Hepatocyte (in vitro differentiated cells): ENCODE results near the gene BACH2.

Experiments used
- CTCF ChIP-seq: fragments of 200-600 bp; sonication (generic); IDR thresholded peaks from 2 replicates; pipeline ENCODE4 v1.5.1; 2016; ENCODE audit warnings: antibody characterized with exemption, mild to moderate bottlenecking; ENCODE audit not compliant: poor library complexity
- EZH2 ChIP-seq: fragments of 200-600 bp; sonication (generic); IDR thresholded peaks from 2 replicates; pipeline ENCODE4 v1.6.1; 2016; ENCODE audit warnings: antibody characterized with exemption, mild to moderate bottlenecking, borderline replicate concordance
- EZH2phosphoT487 ChIP-seq: fragments of 200-600 bp; sonication (generic); IDR thresholded peaks from one replicate; pipeline ENCODE4 v1.6.1; 2018; ENCODE audit warnings: antibody characterized with exemption, mild to moderate bottlenecking, low read depth, moderate library complexity; ENCODE audit not compliant: unreplicated experiment, severe bottlenecking

GRCh38 chr6:89989742-89990141, 306.9 kb downstream of the BACH2 start:
- TF ChIP-seq CTCF (no peak), EZH2phosphoT487 (no peak), EZH2 (no peak)
